Gastroesophageal sphincter (tissue), 4 donors: Measurements from ENCODE around the gene RGS2. TPM values are rescaled to one million over a fixed set of nuclear protein-coding genes. Genes with fewer than 3 reads are reported as not detected.
A peak's percentile ranks its signal among the peaks of the same experiment; 100 is the strongest.

Experiments
- ATAC-seq: fragments of 150-250 bp; one replicate; pipeline ENCODE4 v1.9.1; 2016; ENCODE audit warnings: mild to moderate bottlenecking, moderate library complexity
- H3K27ac ChIP-seq, 4 donors: fragments of 200-600 bp; sonication (generic) in 3 of 4; 1 replicate in 3 of 4; 2 replicates in 1 of 4; pipeline ENCODE4 v1.5.1; 2016 to 2019
- H3K27me3 ChIP-seq: fragments of 200-600 bp; sonication (generic); one replicate; pipeline ENCODE4 v1.5.1; 2019
- H3K36me3 ChIP-seq, 2 donors: fragments of 200-600 bp; sonication (generic); one replicate each; pipeline ENCODE4 v1.5.1; 2019; ENCODE audit warnings: control low read depth in 1 of 2
- H3K4me1 ChIP-seq, 3 donors: fragments of 200-600 bp; sonication (generic); 1 replicate in 2 of 3; 2 replicates in 1 of 3; pipeline ENCODE4 v1.5.1; 2016 to 2019; ENCODE audit warnings: control low read depth in 2 of 3
- H3K4me3 ChIP-seq, 2 donors: fragments of 200-600 bp; sonication (generic); one replicate each; pipeline ENCODE4 v1.5.1; 2019; ENCODE audit warnings: mild to moderate bottlenecking in 1 of 2, moderate library complexity in 1 of 2
- H3K9me3 ChIP-seq, 3 donors: fragments of 200-600 bp; sonication (generic); one replicate each; pipeline ENCODE4 v1.5.1; 2017 to 2019; ENCODE audit warnings: control low read depth in 2 of 3
- CTCF ChIP-seq, 4 experiments: fragments of 200-600 bp in 2 of 4; fragments of 450-650 bp in 2 of 4; sonication (generic) in 1 of 4; IDR thresholded peaks; one replicate each; pipeline ENCODE4 v1.5.1; 2017 to 2019; ENCODE audit warnings: antibody characterized with exemption in 4 of 4, mild to moderate bottlenecking in 2 of 4, moderate library complexity in 2 of 4
- EP300 ChIP-seq: sonication (generic); formaldehyde crosslinking; IDR thresholded peaks from one replicate; pipeline ENCODE4 v1.6.1; 2017; ENCODE audit warnings: antibody characterized with exemption, mild to moderate bottlenecking
- POLR2A ChIP-seq, 2 donors: fragments of 450-650 bp; IDR thresholded peaks; one replicate each; pipeline ENCODE4 v1.6.1; 2017; ENCODE audit warnings: antibody characterized with exemption in 2 of 2, mild to moderate bottlenecking in 2 of 2, moderate library complexity in 1 of 2
- POLR2AphosphoS5 ChIP-seq: sonication (generic); formaldehyde crosslinking; IDR thresholded peaks from one replicate; pipeline ENCODE4 v1.6.1; 2017; ENCODE audit warnings: antibody characterized with exemption
- WGBS, 2 donors: methylation state at CpG; one replicate each; pipeline ENCODE4 v1.1.5; 2018; ENCODE audit warnings: low coverage in 1 of 2; 5-methylcytosine and 5-hydroxymethylcytosine counted together
- total RNA-seq, 4 donors: library from RNA; depleted of rRNA; stranded (reverse); fragments of >200 nt; gene quantifications; one replicate each; pipeline ENCODE4 v1.1.0, GENCODE V29; 2016

The RGS2 gene
- total RNA-seq, 4 donors from 2014 or later = 297 to 490 (median 461) TPM

DNA sequence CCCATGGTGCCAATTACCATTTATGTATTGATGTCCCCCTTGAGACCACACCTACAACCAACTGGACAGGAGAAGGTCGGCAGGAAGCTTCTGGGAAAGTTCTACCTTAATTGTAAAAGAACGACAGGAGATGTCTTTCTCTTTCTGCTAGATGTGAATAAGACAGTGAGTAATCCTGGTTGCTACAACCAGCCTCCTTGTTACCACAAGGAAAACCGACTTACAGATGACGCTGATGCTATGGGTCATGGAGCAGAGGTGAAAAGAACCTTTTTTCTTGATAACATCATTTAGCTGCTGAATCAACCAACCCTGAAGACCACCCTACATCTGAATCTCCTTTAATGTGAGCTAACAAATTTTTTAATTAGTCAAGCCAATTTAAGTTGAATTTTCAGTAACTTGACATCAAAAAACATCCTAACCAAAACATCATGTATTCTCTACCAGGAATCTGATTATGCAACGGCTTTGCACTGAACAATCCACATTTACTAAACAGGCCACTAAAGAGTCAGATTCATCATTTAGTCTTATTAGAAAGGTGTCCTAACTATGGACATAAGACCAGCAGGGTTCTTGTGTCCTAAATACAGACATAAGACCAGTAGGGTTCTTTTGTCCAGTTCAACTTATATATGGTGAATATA lies 23.0 kb downstream of the RGS2 start:
- H3K27ac ChIP-seq = no peak overlapping the region
- 76 to 100% methylated on average over 3 to 5 of the region's 5 CpGs for WGBS, 2 donors

GRCh38 chr1:192832492-192832891 lies 23.7 kb downstream of the RGS2 start:
- no peak overlapping the region for H3K27ac ChIP-seq
- no peak for TF ChIP-seq POLR2A (IDR thresholded peaks at IDR 0.05)
- no peak for TF ChIP-seq CTCF (IDR thresholded peaks at IDR 0.05)
- no peak for TF ChIP-seq EP300
- no peak for TF ChIP-seq POLR2AphosphoS5

More for the DNA sequence above, 23.0 kb downstream of the RGS2 start:
- peaks cover 0 to 41% (median 6%) of the 10 kb centered on the region in 3 donors for H3K4me1 ChIP-seq
- TF ChIP-seq CTCF (IDR thresholded peaks at IDR 0.05) (no peak), EP300 (no peak), POLR2AphosphoS5 (no peak), POLR2A (IDR thresholded peaks at IDR 0.05) (no peak)
- no peaks in the 10 kb centered on the region for H3K9me3 ChIP-seq
- no peak for ATAC-seq
- no peaks in the 10 kb centered on the region for H3K36me3 ChIP-seq
- no peaks in the 10 kb centered on the region for H3K27me3 ChIP-seq
- no peak overlapping the region for H3K4me3 ChIP-seq

GRCh38 chr1:192835116-192835515 lies 26.3 kb downstream of the RGS2 start:
- Histone ChIP-seq H3K4me3 (no peak overlapping the region), H3K27me3 (no peaks in the 10 kb centered on the region), H3K27ac (peak overlapping the region; percentile 2 to 68 (median 42)), H3K36me3 (no peaks in the 10 kb centered on the region), H3K4me1 (peaks cover 0 to 41% (median 6%) of the 10 kb centered on the region in 3 donors), H3K9me3 (no peaks in the 10 kb centered on the region)
- ATAC-seq = no peak
- TF ChIP-seq POLR2A (IDR thresholded peaks at IDR 0.05) (no peak), CTCF (IDR thresholded peaks at IDR 0.05) (no peak), EP300 (no peak), POLR2AphosphoS5 (no peak)
- WGBS, 2 donors = 34 to 42% methylated on average over 2 to 3 of the region's 3 CpGs

More at GRCh38 chr1:192832492-192832891, 23.7 kb downstream of the RGS2 start:
- Histone ChIP-seq H3K4me1 (peaks cover 0 to 41% (median 6%) of the 10 kb centered on the region in 3 donors), H3K36me3 (no peaks in the 10 kb centered on the region), H3K27me3 (no peaks in the 10 kb centered on the region), H3K4me3 (no peak overlapping the region), H3K9me3 (no peaks in the 10 kb centered on the region)
- no peak for ATAC-seq

DNA sequence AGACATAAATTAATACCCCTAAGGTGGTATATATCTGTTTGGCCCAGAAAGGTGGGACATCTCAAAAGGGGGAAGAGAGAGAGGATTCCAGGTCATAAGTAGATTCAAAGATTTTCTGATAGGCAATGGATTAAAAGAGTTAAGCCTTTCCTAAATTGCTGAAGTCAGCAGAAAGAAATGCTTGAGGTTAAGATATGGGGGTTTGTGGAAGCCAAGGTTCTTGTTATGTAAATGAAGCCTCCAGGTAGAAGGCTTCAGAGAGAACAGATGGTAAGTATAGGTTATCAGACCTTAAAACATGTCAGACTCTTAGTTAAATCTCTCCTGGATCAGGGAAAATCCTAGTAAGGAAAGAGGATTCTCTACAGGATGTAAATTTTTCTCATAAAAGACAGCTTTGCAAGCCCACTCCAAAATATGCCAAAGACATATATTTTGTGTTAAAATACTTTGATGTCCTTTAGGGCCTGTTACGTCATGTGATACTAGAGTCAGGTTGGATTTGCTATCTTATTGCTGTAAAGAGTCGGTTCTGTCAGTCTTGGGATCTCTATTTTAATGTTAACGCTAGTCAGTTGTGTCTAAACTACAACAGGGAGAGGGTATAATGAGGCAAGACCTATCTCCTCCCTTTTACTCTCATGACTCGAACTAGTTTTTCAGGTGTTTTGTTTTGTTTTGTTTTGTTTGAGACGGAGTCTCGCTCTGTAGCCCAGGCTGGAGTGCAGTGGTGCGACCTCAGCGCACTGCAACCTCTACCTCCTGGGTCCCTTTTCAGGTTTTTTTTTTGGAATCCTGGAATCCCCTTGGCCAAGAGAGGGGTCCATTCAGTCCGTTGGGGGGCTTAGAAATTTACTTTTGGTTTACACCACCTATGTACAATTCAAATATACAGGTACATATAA lies 30.6 kb downstream of the RGS2 start:
- Histone ChIP-seq H3K4me3 (no peak overlapping the region), H3K27me3 (no peaks in the 10 kb centered on the region), H3K4me1 (peaks cover 0 to 14% (median 6%) of the 10 kb centered on the region in 3 donors), H3K27ac (no peak overlapping the region), H3K36me3 (no peaks in the 10 kb centered on the region), H3K9me3 (no peaks in the 10 kb centered on the region)
- 79 to 87% methylated on average over 7 of the region's 9 CpGs for WGBS, 2 donors
- ATAC-seq = no peak
- TF ChIP-seq EP300 (no peak), CTCF (IDR thresholded peaks at IDR 0.05) (no peak), POLR2AphosphoS5 (no peak), POLR2A (IDR thresholded peaks at IDR 0.05) (no peak)
